Measurements from ENCODE around the gene NME7. TPM values are rescaled to one million over a fixed set of nuclear protein-coding genes. Genes with fewer than 3 reads are reported as not detected.

The NME7 gene
- total RNA-seq, 1 donor from 2014 or later: 18.6 TPM

DNA sequence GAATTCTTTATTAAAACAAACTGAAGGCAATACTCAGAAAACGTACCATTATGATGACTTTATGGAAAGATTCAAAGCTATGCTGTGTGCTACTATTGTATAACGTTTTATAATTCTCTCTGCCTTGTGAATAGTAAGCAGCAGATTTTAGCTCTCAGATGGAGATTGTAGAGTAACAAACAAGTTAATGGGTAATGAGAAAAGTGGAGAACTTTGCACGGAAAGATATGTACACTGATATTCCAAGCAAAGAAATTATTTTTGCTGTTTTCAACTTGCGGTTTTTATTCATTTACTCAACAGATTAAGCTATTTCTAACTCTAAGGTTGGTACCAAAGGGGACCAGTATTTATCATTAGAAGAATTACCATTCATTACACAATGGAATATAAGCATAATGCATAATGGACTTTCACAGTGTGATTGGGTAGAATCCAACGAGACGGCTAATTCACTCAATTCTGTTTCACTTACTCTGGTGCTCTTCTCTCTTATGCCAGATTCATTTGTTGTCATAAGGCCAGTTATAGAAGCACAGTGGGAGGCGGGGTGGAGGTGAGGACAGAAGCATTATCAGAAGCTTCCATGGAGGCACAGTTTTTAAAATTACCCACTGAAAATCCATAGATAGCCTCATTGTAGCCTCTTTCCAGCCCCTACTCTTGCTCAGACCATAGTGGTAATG, 222.5 kb downstream of the NME7 start:
- H3K27ac Mint-ChIP-seq (ENCODE audit: unreplicated experiment): no peak overlapping the region
- H3K36me3 Mint-ChIP-seq (ENCODE audit: unreplicated experiment): no peaks in the 10 kb centered on the region
- no peaks in the 10 kb centered on the region for H3K9me3 Mint-ChIP-seq (ENCODE audit: unreplicated experiment)
- peaks cover 2% of the 10 kb centered on the region for H3K27me3 Mint-ChIP-seq (ENCODE audit: unreplicated experiment)
- H3K4me1 Mint-ChIP-seq (ENCODE audit: low read depth, unreplicated experiment): peaks cover 3% of the 10 kb centered on the region
- no peak for DNase-seq
- no peak overlapping the region for H3K4me3 Mint-ChIP-seq (ENCODE audit: unreplicated experiment)
- no peak for TF ChIP-seq CTCF (IDR thresholded peaks at IDR 0.05; ENCODE audit: partially characterized antibody, unreplicated experiment)

DNA sequence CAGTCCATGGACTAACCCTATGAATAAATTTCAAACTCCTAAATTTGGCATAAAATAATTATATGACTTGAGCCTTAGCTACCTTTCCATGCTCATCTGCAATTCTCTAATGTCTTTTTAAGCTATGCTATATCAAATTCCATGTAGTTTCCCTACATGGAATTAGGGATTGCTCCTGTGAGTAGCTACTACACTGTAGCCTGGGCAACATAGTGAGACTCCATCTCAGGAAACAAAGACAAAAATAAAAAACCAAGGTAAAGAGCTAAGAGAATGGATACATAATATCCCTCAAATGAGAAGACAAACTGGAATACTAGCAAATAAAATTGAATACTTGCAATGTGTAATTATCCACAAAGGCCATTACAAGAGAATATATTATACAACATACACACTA, 223.6 kb downstream of the NME7 start:
- no peaks in the 10 kb centered on the region for H3K9me3 Mint-ChIP-seq (ENCODE audit: unreplicated experiment)
- H3K27me3 Mint-ChIP-seq (ENCODE audit: unreplicated experiment): peaks cover 2% of the 10 kb centered on the region
- TF ChIP-seq CTCF (IDR thresholded peaks at IDR 0.05; ENCODE audit: partially characterized antibody, unreplicated experiment): no peak
- H3K27ac Mint-ChIP-seq (ENCODE audit: unreplicated experiment): no peak overlapping the region
- no peak for DNase-seq
- H3K4me3 Mint-ChIP-seq (ENCODE audit: unreplicated experiment): no peak overlapping the region
- no peaks in the 10 kb centered on the region for H3K36me3 Mint-ChIP-seq (ENCODE audit: unreplicated experiment)
- H3K4me1 Mint-ChIP-seq (ENCODE audit: low read depth, unreplicated experiment): peaks cover 3% of the 10 kb centered on the region

GRCh38 chr1:169143346-169143745, 224.3 kb downstream of the NME7 start:
- no peak overlapping the region for H3K27ac Mint-ChIP-seq (ENCODE audit: unreplicated experiment)
- H3K4me3 Mint-ChIP-seq (ENCODE audit: unreplicated experiment): no peak overlapping the region
- TF ChIP-seq CTCF (IDR thresholded peaks at IDR 0.05; ENCODE audit: partially characterized antibody, unreplicated experiment): no peak
- H3K9me3 Mint-ChIP-seq (ENCODE audit: unreplicated experiment): no peaks in the 10 kb centered on the region
- no peaks in the 10 kb centered on the region for H3K36me3 Mint-ChIP-seq (ENCODE audit: unreplicated experiment)
- peaks cover 3% of the 10 kb centered on the region for H3K4me1 Mint-ChIP-seq (ENCODE audit: low read depth, unreplicated experiment)
- DNase-seq: no peak
- H3K27me3 Mint-ChIP-seq (ENCODE audit: unreplicated experiment): peaks cover 2% of the 10 kb centered on the region

- peaks cover 2% of the 10 kb centered on the region for H3K27me3 Mint-ChIP-seq (ENCODE audit: unreplicated experiment)
- no peak for DNase-seq
- no peak overlapping the region for H3K27ac Mint-ChIP-seq (ENCODE audit: unreplicated experiment)
- peaks cover 3% of the 10 kb centered on the region for H3K4me1 Mint-ChIP-seq (ENCODE audit: low read depth, unreplicated experiment)
- H3K4me3 Mint-ChIP-seq (ENCODE audit: unreplicated experiment): no peak overlapping the region
- TF ChIP-seq CTCF (IDR thresholded peaks at IDR 0.05; ENCODE audit: partially characterized antibody, unreplicated experiment): no peak
- H3K9me3 Mint-ChIP-seq (ENCODE audit: unreplicated experiment): no peaks in the 10 kb centered on the region
- H3K36me3 Mint-ChIP-seq (ENCODE audit: unreplicated experiment): no peaks in the 10 kb centered on the region
These were observed 225.5 kb downstream of the NME7 start for GRCh38 chr1:169142129-169142528.

DNA sequence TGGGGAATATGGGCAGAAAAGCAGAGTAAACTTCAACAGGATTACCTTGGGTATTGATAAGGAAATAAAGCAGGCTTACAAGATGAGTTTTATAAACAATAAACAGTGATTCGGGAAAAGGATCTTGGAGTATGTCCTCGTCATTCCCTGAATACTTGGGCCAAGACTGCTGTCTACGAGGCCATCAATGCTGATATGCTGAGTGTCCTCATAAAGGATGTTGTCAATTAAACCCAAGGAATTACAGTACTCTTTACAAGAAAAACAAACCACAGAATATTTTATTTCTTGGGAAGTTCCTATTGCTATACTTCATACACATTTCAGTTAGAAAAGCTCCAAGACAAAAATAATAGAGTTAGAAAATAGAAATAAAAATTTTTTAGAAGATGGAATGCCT, 226.2 kb downstream of the NME7 start:
- no peak for DNase-seq
- H3K36me3 Mint-ChIP-seq (ENCODE audit: unreplicated experiment): no peaks in the 10 kb centered on the region
- no peak for TF ChIP-seq CTCF (IDR thresholded peaks at IDR 0.05; ENCODE audit: partially characterized antibody, unreplicated experiment)
- no peak overlapping the region for H3K4me3 Mint-ChIP-seq (ENCODE audit: unreplicated experiment)
- peaks cover 3% of the 10 kb centered on the region for H3K4me1 Mint-ChIP-seq (ENCODE audit: low read depth, unreplicated experiment)
- no peak overlapping the region for H3K27ac Mint-ChIP-seq (ENCODE audit: unreplicated experiment)
- peaks cover 2% of the 10 kb centered on the region for H3K27me3 Mint-ChIP-seq (ENCODE audit: unreplicated experiment)
- no peaks in the 10 kb centered on the region for H3K9me3 Mint-ChIP-seq (ENCODE audit: unreplicated experiment)

Measured in glutamatergic neuron (in vitro differentiated cells).